ENCODE measurements around the gene BEND6.

BEND6 gene

DNA sequence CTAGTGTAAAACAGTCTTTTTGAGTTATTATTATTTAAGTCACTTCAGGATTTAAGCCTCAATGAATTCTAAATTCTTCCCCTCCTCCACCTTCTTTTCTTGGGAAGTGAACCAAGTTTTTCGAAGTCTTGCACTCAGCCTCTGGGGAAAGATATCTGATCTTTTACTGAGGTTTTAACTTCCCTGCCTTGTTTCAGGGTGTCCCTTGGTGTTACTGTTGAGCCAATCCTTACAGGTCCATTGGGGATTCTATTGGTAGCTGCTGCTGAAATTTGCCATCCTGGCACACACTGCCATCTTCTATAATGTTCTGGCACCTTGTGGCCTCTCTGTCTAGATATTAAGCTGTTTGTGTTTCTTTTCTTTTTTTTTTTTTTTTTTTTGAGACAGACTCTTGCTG lies 31.7 kb downstream of the BEND6 start:
- Histone ChIP-seq H3K36me3 (ENCODE audit: control insufficient read depth, insufficient read depth, low read length) (no peaks in the 10 kb centered on the region), H3K27me3 (replicated peaks; ENCODE audit: control insufficient read depth, insufficient read depth, low read length) (no peaks in the 10 kb centered on the region), H3K4me3 (replicated peaks; ENCODE audit: low read depth, low read length) (no peak overlapping the region)
- DNase-seq (ENCODE audit: extremely low read depth, insufficient read length) = no peak
- TF ChIP-seq, protein P1, sequence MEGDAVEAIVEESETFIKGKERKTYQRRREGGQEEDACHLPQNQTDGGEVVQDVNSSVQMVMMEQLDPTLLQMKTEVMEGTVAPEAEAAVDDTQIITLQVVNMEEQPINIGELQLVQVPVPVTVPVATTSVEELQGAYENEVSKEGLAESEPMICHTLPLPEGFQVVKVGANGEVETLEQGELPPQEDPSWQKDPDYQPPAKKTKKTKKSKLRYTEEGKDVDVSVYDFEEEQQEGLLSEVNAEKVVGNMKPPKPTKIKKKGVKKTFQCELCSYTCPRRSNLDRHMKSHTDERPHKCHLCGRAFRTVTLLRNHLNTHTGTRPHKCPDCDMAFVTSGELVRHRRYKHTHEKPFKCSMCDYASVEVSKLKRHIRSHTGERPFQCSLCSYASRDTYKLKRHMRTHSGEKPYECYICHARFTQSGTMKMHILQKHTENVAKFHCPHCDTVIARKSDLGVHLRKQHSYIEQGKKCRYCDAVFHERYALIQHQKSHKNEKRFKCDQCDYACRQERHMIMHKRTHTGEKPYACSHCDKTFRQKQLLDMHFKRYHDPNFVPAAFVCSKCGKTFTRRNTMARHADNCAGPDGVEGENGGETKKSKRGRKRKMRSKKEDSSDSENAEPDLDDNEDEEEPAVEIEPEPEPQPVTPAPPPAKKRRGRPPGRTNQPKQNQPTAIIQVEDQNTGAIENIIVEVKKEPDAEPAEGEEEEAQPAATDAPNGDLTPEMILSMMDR (IDR thresholded peaks at IDR 0.05; ENCODE audit: insufficient read depth, low read length, poor library complexity, severe bottlenecking) = no peak

DNA sequence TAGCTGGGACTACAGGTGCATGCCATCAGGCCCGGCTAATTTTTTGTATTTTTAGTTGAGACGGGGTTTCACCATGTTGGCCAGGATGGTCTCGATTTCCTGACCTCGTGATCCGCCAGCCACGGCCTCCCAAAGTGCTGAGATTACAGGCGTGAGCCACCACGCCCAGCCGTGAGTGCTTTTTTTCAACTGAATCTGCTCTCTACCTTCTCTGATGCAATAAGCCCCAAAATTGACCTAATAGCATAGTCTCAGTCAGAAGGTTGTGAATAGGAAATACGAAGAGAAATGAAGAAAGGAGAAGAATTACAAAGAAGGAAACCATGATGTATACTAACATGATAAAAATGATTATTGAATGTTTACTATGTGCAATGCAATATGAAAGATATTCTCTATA lies 33.2 kb downstream of the BEND6 start:
- TF ChIP-seq, protein P1 (IDR thresholded peaks at IDR 0.05; ENCODE audit: insufficient read depth, low read length, poor library complexity, severe bottlenecking) = no peak
- no peak for DNase-seq (ENCODE audit: extremely low read depth, insufficient read length)
- H3K4me3 ChIP-seq (replicated peaks; ENCODE audit: low read depth, low read length) = no peak overlapping the region
- H3K36me3 ChIP-seq (ENCODE audit: control insufficient read depth, insufficient read depth, low read length) = no peaks in the 10 kb centered on the region
- no peaks in the 10 kb centered on the region for H3K27me3 ChIP-seq (replicated peaks; ENCODE audit: control insufficient read depth, insufficient read depth, low read length)

DNA sequence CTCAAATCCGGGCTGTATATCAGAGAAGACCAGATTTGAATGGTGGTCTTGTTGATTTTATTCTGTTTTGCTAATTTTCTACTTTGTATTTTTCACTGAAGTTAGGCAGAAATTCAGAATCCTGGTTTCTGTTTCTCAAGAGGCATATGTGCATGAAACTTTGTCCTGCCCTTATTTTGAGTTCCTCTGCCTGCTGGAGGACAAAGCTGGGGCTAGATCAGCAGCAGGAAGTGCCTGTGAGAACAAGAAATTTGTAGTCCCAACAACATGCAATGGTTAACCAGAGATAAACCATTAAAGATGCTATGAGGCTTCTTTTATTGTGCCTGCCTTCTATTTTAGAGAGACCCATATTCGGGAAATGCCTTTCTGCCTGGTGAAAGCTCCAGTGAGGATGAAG lies 37.1 kb downstream of the BEND6 start:
- no peak for DNase-seq (ENCODE audit: extremely low read depth, insufficient read length)
- TF ChIP-seq, protein P1 (IDR thresholded peaks at IDR 0.05; ENCODE audit: insufficient read depth, low read length, poor library complexity, severe bottlenecking) = no peak
- Histone ChIP-seq H3K4me3 (replicated peaks; ENCODE audit: low read depth, low read length) (no peak overlapping the region), H3K36me3 (ENCODE audit: control insufficient read depth, insufficient read depth, low read length) (no peaks in the 10 kb centered on the region), H3K27me3 (replicated peaks; ENCODE audit: control insufficient read depth, insufficient read depth, low read length) (no peaks in the 10 kb centered on the region)

DNA sequence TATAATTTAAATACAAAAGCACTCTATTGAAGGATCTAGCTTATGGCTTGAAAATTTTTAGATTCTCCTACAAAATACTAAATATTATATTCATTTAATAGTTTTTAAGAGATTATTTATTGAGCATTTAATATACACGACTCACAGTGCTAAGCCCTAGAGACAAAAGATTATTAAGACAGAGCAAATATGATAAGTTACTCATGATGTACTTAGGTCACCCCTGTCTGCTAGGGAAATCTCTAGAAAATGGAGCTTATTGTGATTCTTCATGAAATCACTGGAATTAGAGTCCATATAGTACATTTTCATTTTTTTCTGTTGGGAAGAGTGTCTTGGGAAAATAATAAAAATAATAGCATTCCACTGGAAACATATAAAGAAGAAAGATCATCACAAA lies 37.8 kb downstream of the BEND6 start:
- DNase-seq (ENCODE audit: extremely low read depth, insufficient read length) = no peak

DNA sequence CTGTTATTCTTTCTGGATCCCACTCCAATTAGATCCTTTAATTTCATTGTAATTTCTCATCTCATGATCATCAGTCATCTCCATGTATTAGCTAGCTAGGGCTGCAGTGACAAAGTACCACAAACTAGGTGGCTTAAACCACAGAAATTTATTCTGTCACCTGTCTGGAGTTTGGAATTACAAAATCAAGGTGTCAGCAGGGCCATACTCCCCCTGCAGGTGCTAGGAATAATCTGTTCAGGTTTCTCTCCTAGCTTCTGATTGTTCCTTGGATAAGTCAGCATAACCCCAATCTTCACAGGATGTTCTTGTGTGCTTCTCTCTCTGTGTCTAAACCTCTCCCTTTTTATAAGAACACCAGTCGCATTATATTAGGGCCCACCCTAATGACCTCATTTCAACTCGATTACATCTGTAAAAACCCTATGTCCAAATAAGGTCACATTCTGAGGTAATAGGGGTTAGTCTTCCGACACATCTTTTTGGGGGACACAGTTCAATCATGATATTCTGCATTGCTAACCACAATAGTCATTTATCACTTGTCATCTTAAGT lies 40.5 kb downstream of the BEND6 start:
- Histone ChIP-seq H3K27me3 (replicated peaks; ENCODE audit: control insufficient read depth, insufficient read depth, low read length) (no peaks in the 10 kb centered on the region), H3K36me3 (ENCODE audit: control insufficient read depth, insufficient read depth, low read length) (no peaks in the 10 kb centered on the region), H3K4me3 (replicated peaks; ENCODE audit: low read depth, low read length) (no peak overlapping the region)
- DNase-seq (ENCODE audit: extremely low read depth, insufficient read length) = no peak
- TF ChIP-seq, protein P1 (IDR thresholded peaks at IDR 0.05; ENCODE audit: insufficient read depth, low read length, poor library complexity, severe bottlenecking) = peak; percentile 29

More for the DNA sequence above, 37.8 kb downstream of the BEND6 start:
- Histone ChIP-seq H3K4me3 (replicated peaks; ENCODE audit: low read depth, low read length) (no peak overlapping the region), H3K36me3 (ENCODE audit: control insufficient read depth, insufficient read depth, low read length) (no peaks in the 10 kb centered on the region), H3K27me3 (replicated peaks; ENCODE audit: control insufficient read depth, insufficient read depth, low read length) (no peaks in the 10 kb centered on the region)
- TF ChIP-seq, protein P1 (IDR thresholded peaks at IDR 0.05; ENCODE audit: insufficient read depth, low read length, poor library complexity, severe bottlenecking) = no peak

DNA sequence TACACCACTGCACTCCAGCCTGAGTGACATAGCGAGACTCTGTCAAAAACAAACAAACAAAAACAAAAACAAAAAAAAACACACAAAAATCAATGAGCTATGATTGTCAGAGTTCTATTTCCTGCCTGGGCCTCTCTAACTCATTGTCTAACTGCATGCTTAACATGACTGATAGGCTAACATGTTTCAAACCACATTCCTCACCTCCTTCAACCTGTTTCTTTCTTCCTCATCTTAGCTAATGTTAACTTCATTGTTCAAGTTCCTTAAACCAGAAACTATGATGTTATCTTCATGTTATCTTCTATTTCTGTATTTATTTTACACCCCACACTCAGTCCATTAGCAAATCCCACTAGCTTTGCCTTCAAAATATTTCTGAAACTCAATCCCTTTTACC lies 41.5 kb downstream of the BEND6 start:
- no peak for DNase-seq (ENCODE audit: extremely low read depth, insufficient read length)
- H3K4me3 ChIP-seq (replicated peaks; ENCODE audit: low read depth, low read length) = no peak overlapping the region
- TF ChIP-seq, protein P1 (IDR thresholded peaks at IDR 0.05; ENCODE audit: insufficient read depth, low read length, poor library complexity, severe bottlenecking) = no peak
- H3K36me3 ChIP-seq (ENCODE audit: control insufficient read depth, insufficient read depth, low read length) = no peaks in the 10 kb centered on the region
- no peaks in the 10 kb centered on the region for H3K27me3 ChIP-seq (replicated peaks; ENCODE audit: control insufficient read depth, insufficient read depth, low read length)

Data from GM06990 (cell line).